ENCODE data around the gene TLE3.

Gene TLE3

GRCh38 chr15:70063261-70063925, 34.3 kb downstream of the TLE3 start:
- no peak for TF ChIP-seq CTCF (IDR thresholded peaks at IDR 0.05; ENCODE audit: control insufficient read depth, extremely low read depth, insufficient read depth)
- no peak overlapping the region for H3K4me3 ChIP-seq (ENCODE audit: low read depth, low read length)
- no peak for DNase-seq (ENCODE audit: low read depth)

GRCh38 chr15:70062321-70062956, 35.3 kb downstream of the TLE3 start:
- no peak for TF ChIP-seq CTCF (IDR thresholded peaks at IDR 0.05; ENCODE audit: control insufficient read depth, extremely low read depth, insufficient read depth)
- H3K4me3 ChIP-seq (ENCODE audit: low read depth, low read length): no peak overlapping the region
- no peak for DNase-seq (ENCODE audit: low read depth)

GRCh38 chr15:70061696-70062270, 35.9 kb downstream of the TLE3 start:
- no peak for DNase-seq (ENCODE audit: low read depth)
- no peak for TF ChIP-seq CTCF (IDR thresholded peaks at IDR 0.05; ENCODE audit: control insufficient read depth, extremely low read depth, insufficient read depth)
- H3K4me3 ChIP-seq (ENCODE audit: low read depth, low read length): no peak overlapping the region

- no peak overlapping the region for H3K4me3 ChIP-seq (ENCODE audit: low read depth, low read length)
- no peak for DNase-seq (ENCODE audit: low read depth)
- no peak for TF ChIP-seq CTCF (IDR thresholded peaks at IDR 0.05; ENCODE audit: control insufficient read depth, extremely low read depth, insufficient read depth)
Measured at GRCh38 chr15:70060993-70061305, 36.8 kb downstream of the TLE3 start.

- H3K4me3 ChIP-seq (ENCODE audit: low read depth, low read length): no peak overlapping the region
- no peak for DNase-seq (ENCODE audit: low read depth)
- TF ChIP-seq CTCF (IDR thresholded peaks at IDR 0.05; ENCODE audit: control insufficient read depth, extremely low read depth, insufficient read depth): no peak
Measured at GRCh38 chr15:70060214-70060992, 37.3 kb downstream of the TLE3 start.

- no peak for DNase-seq (ENCODE audit: low read depth)
- no peak for TF ChIP-seq CTCF (IDR thresholded peaks at IDR 0.05; ENCODE audit: control insufficient read depth, extremely low read depth, insufficient read depth)
- H3K4me3 ChIP-seq (ENCODE audit: low read depth, low read length): no peak overlapping the region
Measured at GRCh38 chr15:70059476-70060213, 38.1 kb downstream of the TLE3 start.

All from LNCaP clone FGC (cell line).